ENCODE results near the gene TRPM5. TPM values are rescaled to one million over a fixed set of nuclear protein-coding genes. Genes with fewer than 3 reads are reported as not detected.

Gene TRPM5
- total RNA-seq, 1 donor from 2014 or later, result not detected

DNA sequence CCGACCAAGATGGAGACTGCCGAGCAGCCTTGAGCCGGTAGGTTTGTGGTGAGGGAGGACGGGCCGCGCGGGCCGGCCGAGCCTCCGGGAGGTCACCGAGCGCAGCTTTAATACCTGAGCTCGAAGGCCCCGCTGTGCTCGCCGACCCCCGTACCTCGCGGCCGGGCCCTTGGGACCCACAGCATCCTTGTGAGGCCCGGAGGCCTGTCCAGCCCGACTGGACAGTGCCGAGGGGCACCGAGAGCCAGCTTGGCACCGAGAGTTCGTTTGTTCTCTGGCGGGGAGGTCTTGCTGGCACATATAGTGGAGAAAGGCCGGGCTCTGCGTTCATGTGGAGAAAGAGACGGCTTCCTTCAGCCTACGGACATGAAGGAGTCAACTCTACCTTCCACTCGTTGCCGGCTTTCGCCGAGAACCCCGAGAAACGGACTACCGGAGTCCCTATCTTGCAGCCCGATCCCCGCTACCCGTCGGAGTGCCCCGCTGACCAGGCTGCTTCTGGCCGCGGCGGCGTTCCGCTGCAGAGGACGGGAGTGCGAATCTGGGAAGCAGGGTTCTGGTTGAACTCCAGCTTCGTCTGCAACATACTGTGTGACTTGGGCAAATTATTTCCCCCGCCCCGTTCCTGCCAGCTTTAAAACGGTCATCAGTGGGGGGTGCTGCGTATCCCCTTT, 43.4 kb downstream of the TRPM5 start:
- ATAC-seq (ENCODE audit: poor library complexity), result peak; percentile 4
- intact Hi-C loops (cut with DNase I), result loop anchor here (5.0 kb wide), 1 partner anchor 94 kb away; no protein-coding TSS in a partner anchor
- DNase-seq, result no peak

DNA sequence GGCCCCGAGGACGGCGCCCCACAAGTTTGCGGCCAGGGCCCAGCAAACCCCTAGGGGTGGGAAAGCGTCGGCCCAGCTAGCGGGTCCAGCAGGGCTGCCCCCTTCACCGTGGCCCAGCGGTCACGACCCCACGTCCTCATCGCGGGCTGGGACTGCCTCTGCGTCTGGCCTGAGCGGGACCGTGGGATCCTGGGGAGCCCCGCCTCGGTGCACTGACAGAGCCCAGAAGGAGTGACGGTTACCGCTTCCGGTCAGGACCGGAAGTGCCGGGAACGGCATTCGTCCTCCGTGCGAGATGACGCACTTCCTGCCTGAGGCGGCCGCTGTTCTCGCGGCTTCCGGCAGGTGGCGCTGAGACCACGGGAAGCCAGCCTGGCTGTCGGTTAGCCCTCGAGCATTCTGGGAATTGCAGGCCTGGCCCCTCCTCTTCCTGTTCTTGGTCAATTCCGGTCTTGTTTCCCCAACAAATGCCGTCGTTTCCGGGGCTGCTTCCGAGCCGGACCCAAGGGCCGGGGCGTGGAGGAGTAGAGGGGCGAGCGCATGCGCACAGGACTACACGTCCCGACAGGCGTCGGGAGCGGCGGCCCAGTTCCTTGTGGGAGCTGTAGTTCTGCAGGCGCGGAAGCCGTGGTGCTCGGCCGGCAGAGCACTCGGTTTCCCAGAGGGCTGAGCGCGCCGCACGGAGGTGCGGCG, 44.1 kb downstream of the TRPM5 start, which contains the start of gene TSSC4:
TSS of gene TSSC4 (plus strand) at position 682 of the 693 bp plus-strand sequence. CDS start 1,884 bp downstream, outside the sequence.
- intact Hi-C loops (cut with DNase I), result loop anchor here (5.0 kb wide), 1 partner anchor 93 kb away; no protein-coding TSS in a partner anchor
- peak; percentile 93 for ATAC-seq (ENCODE audit: poor library complexity)
- DNase-seq, result peak; percentile 100

- DNase-seq (no peak), ATAC-seq (ENCODE audit: poor library complexity) (peak; percentile 1)
- intact Hi-C loops (cut with DNase I), result loop anchor here (5.0 kb wide), 1 partner anchor 92 kb away; no protein-coding TSS in a partner anchor
Observed at GRCh38 chr11:2399488-2400068, 44.7 kb downstream of the TRPM5 start.

GRCh38 chr11:2398664-2399355, 45.5 kb downstream of the TRPM5 start:
- ATAC-seq (ENCODE audit: poor library complexity) (no peak), DNase-seq (no peak)
- intact Hi-C loops (cut with DNase I), result no loop called here

DNA sequence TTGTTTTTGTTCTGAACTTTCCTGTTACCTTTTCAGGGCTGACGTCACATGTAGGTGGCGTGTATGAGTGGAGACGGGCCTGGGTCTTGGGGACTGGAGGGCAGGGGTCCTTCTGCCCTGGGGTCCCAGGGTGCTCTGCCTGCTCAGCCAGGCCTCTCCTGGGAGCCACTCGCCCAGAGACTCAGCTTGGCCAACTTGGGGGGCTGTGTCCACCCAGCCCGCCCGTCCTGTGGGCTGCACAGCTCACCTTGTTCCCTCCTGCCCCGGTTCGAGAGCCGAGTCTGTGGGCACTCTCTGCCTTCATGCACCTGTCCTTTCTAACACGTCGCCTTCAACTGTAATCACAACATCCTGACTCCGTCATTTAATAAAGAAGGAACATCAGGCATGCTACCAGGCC, 47.3 kb downstream of the TRPM5 start:
- DNase-seq (no peak), ATAC-seq (ENCODE audit: poor library complexity) (no peak)
- intact Hi-C loops (cut with DNase I), result no loop called here

GRCh38 chr11:2396471-2396870, 47.8 kb downstream of the TRPM5 start:
- intact Hi-C loops (cut with DNase I), result no loop called here
- DNase-seq (no peak), ATAC-seq (ENCODE audit: poor library complexity) (no peak)

DNA sequence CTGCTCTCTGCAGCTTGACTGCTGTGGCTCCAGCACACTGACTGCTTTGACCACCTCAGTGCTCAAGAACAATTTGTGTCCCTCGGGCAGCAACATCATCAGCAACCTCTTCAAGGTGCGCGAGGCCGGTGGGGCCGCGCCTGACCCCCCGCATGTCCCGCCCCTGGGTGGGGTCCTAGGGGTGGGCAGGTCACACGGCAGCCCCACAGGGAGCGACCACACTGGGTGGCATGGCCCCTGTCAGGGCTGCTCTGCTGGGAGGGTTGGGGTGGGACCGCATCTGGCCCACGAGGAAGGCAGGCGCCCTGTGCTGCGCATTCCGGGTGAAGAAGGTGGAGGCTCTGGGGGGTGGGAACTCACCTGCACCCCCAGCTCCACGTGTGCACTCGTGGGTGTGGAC, 48.5 kb downstream of the TRPM5 start:
- ATAC-seq (ENCODE audit: poor library complexity), result no peak
- DNase-seq, result no peak
- intact Hi-C loops (cut with DNase I), result no loop called here

DNA sequence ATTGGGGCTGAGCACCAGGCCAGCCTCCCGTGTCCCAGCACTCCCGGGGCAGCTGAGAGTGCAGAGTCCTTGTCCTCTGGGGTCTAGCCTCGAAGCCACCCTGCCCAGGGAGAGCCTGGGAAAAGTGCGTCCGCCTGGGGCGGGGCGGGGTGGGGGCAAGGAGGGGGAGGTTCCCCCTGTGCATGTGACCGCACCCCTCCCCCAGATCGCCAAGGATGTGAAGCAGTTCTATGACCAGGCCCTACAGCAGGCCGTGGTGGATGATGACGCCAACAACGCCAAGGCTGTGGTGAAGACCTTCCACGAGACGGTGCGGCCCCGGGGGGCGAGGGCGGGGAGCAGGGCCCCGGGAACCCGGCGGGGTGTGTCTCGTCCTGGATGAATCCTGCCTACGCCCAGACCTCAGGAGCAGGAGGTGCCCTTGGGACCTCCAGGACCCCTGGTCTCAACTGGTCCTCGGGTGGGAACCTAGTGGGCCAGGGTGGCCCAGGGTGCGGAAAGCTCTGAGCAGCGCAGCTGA, 49.0 kb downstream of the TRPM5 start:
- intact Hi-C loops (cut with DNase I), result no loop called here
- no peak for ATAC-seq (ENCODE audit: poor library complexity)
- no peak for DNase-seq

DNA sequence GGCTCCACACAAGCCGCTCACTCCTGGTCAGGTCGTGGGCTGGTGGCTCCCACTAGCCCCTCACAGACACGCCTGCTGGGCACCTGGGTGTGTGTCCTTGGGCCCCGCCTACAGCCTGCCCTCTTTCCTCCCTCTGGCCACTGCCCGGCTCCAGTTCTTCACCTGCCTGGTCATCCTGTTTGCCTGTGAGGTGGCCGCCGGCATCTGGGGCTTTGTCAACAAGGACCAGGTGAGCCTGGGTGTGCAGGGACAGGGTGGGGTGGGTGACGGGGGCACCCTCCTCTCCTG, 49.6 kb downstream of the TRPM5 start:
- DNase-seq (no peak), ATAC-seq (ENCODE audit: poor library complexity) (no peak)
- intact Hi-C loops (cut with DNase I), result no loop called here

Other genes with a start within 250 kb of the TRPM5 start
- gene ASCL2, start 173.9 kb downstream of the TRPM5 start, total RNA-seq, result 0.11 TPM
- gene C11orf21, start 142.6 kb downstream of the TRPM5 start, total RNA-seq, result 43.6 TPM
- 13.9 TPM for gene TSPAN32, start 142.5 kb downstream of the TRPM5 start, total RNA-seq
- 457 TPM for gene CD81, start 67.2 kb downstream of the TRPM5 start, total RNA-seq
- gene TSSC4, start 43.8 kb downstream of the TRPM5 start, total RNA-seq, result 36.2 TPM
- 33.4 TPM for gene KCNQ1, start 494 bp upstream of the TRPM5 start, total RNA-seq